HG02623 (cell line): ENCODE results near the gene ZBTB12.

Experiments used
- ATAC-seq: cut with Tn5 transposase; IDR thresholded peaks from one replicate; pipeline ENCODE4 v1.9.1; 2021; ENCODE audit warnings: moderate library complexity; ENCODE audit not compliant: unreplicated experiment

ZBTB12 gene

GRCh38 chr6:31897612-31898382 lies 4.1 kb downstream of the ZBTB12 start, which contains the start of gene EHMT2:
Gene EHMT2, minus strand, starts transcription at chr6:31897698. Its CDS starts 21 bp downstream, at chr6:31897677.
- peak; percentile 48 for ATAC-seq

DNA sequence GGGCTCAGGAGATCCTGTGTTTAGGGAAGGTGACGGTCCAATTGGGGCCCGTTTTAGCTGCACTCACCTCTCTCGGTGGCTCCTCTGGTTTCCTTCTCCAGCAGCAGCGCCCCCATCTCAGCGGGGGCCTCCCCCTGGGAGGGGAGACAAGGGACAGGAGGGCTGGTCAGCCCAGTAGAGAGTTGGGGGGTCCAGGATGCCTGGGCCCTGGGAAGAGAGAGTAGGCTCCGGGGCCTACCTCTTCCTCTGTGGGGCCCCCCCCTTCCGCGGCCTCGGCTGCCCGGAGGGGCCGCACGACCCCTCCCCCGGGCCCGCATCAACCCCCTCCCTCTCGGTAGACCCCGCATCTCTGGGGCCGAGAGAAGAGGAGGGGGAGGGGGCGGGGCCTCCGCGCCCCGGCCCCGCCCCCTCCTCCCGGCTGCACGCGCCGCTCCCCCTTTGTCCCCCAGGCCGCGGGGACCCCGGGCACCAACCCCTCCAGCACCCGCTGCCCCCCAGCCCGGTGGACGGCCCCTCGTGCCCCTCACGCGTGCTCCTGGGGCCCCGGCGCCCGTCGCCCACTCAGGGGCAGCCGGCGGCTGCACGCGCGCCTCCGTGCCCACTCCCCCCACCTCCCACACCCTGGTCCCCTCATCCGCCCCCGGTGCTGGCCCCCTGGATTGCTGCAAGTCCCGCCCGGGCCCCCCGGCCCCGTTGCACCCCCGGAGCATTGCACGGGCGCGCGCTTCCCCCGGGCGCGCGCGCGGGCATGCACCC lies 4.9 kb downstream of the ZBTB12 start:
- no peak for ATAC-seq

DNA sequence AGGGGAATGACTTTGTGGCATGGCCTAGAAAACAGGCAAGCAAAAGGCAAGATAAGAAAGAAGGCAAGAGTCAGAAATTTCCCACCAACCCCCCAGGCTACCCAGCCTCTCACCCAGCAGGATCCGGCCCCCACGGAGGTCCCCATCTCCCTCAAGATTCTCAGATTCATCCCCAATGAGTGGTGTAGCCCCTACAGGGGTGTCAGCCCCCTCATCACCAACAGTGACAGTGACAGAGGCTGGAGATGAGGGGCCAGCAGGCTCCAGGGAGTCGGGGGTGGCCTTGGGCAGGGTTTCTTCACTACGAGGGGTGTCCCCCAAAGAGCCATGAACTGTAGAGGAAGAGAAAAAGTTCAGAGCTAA lies 5.4 kb downstream of the ZBTB12 start:
- no peak for ATAC-seq

DNA sequence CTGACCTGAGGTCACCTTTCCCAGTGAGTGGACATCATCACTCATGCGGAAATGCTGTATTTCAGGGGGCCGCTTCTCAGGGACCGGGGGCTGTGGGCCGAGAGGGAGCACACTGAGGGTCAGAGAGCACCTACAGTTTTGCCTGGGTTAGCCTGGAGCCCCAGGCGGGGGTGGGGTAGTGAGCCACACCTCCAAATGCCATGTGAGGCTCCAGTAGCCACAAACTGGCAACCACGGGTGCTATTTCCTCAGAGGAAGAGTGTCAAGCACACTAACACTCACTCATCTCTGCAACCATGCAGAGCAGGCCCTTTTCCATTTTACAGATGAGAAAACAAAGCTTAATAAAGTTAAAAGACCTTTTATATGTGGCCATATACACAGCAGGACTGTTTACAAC lies 9.1 kb downstream of the ZBTB12 start:
- no peak for ATAC-seq

DNA sequence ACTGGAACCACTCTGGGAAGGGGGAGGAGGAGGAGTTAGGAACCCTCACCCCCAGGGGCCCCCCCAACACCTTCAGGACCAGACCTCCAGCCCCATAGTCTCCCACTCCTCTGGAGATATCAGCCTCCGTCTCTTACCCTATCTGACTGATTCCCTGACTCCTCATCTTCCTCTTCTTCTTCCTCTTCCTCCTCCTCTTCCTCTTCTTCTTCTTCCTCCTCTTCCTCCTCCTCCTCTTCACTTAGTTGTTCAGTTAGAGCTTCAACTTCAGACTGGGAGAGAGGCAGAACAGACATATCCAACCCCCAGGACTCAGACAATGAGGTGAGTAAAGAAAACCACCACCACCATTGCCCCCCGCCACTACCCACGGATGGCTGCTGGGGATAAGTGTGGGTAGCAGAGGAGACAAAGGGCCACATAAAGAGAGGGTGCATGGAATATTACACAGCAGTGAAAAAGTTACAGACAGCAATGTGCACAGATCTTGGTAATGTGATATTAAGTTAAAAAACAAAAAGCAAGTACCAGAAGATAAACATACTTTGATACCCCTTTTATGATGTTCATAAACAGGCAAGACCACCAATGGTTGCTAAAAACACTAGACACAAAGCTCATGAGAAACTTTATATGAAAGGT lies 12.4 kb downstream of the ZBTB12 start:
- no peak for ATAC-seq

GRCh38 chr6:31888276-31889258 lies 13.3 kb downstream of the ZBTB12 start:
- no peak for ATAC-seq

GRCh38 chr6:31887173-31888007 lies 14.5 kb downstream of the ZBTB12 start:
- ATAC-seq, result no peak

DNA sequence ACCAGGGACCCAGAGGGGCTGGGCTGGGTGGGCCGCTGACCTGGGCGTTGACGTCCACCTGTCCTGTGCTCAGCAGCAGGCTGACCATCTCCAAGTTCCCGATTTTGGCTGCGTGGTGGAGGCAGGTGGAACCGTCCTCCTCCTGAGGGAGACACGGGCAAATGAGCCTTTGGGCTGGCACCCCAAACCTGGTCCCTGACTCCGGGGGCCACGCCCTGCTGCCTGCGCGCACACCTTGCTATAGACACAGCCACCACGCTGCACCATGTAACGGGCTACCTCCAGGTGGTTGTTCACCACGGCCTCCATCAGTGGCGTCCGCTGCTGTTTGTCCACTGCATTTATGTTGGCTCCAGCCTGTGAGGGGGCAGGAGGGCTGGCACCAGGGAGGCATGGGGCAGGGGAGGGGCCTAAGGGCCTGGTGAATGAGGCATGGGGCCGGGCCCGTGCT lies 15.3 kb downstream of the ZBTB12 start:
- ATAC-seq, result no peak

DNA sequence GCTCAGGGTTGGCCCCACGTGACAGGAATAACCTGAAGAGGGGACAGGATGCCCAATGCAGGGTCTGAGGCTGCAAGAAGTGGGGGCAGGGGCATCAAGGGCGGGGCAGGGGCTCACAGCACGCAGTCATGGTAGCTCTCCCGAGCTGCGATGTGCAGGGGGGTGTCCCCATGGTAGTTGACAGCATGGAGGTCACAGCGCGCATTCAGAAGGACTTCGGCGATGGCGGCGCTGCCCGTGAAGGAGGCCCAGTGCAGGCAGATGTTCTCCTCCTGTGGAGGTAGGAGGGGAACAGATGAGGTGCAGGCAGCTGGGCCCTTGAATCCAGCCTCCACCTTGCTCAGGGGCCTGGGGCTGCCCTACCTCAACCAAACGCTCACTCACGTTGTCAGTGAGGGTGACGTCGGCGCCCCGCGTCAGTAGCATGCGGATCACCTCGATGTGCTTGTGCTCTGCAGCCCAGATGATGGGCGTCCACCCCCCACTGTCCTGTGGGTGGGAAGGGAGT lies 17.3 kb downstream of the ZBTB12 start:
- no peak for ATAC-seq

DNA sequence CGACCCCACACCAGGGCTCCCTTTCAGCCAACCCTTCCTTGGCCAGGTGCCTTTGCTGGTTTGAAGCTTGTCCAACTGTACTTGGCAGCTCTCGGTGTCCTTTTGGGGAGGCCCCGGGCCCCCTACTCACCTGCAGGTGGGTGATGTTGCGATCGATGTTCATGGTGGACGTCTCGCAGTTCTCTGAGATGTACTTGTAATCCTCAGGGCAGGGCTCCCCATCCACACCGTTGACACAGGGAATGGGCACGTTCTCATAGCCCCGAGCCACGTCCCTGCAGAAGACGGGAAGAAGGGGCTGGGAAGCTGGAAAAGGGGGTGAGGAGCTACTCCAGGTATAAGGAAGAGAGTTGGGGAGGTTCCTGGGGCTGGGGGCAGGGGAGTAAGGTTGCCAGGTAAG lies 18.2 kb downstream of the ZBTB12 start:
- ATAC-seq, result no peak

GRCh38 chr6:31882344-31882743 lies 19.5 kb downstream of the ZBTB12 start:
- no peak for ATAC-seq

DNA sequence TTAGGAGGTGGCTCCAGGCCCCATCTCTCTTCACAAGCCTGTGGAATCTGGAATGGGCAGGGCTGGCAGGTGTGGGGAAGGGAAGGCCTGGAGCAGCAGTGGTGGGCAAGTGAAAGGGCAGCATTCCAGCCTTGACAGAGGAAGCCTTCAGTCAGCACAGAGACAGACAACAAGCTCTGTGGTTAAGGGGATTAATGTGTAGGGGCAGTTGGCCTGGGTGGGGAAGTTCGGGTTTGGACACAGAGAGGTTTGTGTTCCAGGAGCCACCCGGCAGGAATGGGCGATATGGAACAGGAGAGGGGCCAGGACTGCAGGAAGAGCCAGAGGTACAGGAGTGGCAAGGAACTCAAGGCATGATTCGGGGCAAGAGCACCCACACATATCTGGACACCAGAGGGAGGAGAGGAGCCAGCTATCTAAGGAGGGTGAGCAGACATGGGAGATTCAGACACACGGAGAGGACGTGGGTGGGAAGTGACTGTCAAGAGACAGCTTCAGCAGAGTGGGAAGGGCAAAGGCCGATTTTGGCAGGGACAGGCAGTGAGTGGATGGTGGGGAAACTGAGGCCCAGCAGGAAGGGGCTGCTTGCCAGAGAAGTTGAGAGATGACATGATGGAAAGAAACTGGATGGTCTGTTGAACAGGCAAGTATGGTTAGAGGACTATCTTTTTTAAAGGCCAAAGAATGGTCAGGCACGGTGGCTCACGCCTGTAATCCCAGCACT lies 20.6 kb downstream of the ZBTB12 start:
- ATAC-seq, result no peak

- no peak for ATAC-seq
Observed at GRCh38 chr6:31880616-31881015, 21.3 kb downstream of the ZBTB12 start.

DNA sequence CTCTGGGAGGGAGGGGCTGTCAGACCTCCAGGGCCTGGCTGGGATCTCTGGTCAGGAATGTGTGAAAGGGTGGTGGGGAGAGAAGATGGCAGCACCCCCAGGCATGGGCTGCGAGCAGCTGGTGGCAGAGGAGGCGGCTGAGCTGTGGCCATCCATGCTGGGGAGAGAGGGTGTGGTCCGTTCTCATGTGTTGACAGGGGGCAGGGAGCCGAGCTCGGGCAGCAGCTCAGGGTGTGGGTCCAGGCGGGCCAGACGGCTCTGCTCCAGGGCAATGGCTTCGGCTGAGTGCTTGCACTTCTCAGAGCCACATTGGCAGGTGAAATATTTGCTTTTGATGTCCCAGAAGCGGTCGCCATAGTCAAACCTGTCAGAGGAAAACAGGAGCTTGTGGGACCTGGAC lies 22.0 kb downstream of the ZBTB12 start:
- no peak for ATAC-seq

DNA sequence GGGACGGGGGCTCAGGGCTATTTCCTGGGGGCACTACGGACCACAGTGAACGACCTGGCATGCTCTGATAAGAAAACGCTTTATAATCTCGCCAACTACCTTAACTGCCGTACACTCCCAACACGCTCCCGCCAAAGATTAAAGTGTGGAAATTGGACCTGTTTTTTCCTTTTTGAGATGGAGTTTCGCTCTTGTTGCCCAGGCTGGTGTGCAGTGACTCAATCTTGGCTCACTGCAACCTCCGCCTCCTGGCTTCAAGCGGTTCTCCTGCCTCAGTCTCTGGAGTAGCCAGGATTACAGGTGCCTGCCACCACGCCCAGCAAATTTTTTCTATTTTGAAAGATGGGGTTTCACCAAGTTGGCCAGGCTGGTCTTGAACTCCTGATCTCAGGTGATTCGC lies 22.7 kb downstream of the ZBTB12 start:
- no peak for ATAC-seq

DNA sequence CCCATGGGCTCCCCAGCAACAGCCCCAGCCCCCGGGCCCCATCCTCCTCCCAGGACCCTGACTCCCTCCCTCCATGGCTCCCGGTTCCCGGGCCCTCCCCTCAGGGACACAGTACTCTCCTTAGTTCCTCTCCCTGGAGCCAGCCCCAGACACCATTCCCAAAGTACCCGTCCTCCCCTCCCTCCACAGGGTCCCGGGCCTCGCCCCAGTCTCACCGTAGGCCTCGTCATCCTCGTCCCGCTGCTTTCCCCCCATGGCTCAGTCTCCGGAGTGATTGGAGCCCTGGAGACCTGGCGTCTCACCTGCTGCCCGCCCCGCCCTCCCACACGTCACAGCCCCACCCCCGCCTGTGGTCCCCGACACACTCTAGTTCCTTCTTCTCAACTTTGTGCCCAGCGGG lies 23.2 kb downstream of the ZBTB12 start, which contains the start of gene SLC44A4:
TSS of gene SLC44A4 (minus strand) at position 272 of the 400 bp plus-strand sequence. CDS start at position 255, 17 bp downstream.
- no peak for ATAC-seq

DNA sequence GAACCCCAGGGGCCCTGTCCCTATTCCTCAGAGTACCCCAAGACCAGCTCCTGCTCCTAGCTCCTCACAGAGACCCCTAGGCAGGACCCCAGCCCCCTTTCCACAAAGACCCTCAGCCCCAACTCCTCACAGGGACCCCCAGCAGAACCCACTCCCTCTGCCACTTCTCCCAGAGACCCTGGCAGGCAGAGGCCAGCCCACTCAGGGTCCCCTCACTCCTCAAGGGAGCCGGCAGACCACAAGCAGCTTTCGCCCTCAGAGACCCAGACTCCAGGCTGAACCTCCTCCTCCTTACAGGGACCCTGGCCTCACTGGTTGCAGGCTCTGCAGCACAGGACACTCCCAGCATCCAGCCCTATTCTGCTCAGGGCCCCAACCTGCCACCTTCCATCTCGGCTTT lies 23.7 kb downstream of the ZBTB12 start:
- no peak for ATAC-seq

DNA sequence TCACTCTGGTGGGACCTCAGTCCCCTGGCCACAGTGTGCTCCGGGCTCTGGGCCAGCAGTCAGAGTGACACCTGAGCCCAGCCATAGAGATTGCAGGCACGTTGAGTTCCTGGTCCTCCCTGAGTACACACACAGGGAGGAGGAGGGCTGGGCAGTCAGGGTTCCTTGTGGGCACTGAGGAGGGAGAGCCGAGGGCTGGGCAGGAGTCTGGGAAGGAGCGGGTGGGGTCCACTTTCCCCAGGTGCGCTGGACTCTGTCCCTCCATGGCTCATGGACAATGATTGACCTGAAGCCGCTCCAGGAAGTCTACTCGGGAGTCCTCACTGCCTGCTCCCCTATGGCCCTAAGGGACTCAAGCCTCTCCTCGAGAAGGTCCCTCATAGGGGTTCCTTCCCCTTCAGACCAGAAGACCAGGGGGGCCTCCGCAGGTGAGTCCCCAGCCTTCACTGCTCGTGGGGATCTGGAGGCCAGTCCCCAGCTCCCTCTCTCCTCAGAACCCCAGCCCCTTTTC lies 24.2 kb downstream of the ZBTB12 start:
- no peak for ATAC-seq
